HG03196 (cell line): ENCODE data around the gene NUP50.

Experiments used
- ATAC-seq: cut with Tn5 transposase; IDR thresholded peaks from one replicate; pipeline ENCODE4 v1.9.1; 2021; ENCODE audit not compliant: unreplicated experiment

NUP50 gene

GRCh38 chr22:45227645-45228400, 64.1 kb downstream of the NUP50 start:
- no peak for ATAC-seq

GRCh38 chr22:45228401-45228754, 64.7 kb downstream of the NUP50 start:
- no peak for ATAC-seq

GRCh38 chr22:45229181-45229580, 65.5 kb downstream of the NUP50 start:
- no peak for ATAC-seq

- ATAC-seq = no peak
These were observed 66.4 kb downstream of the NUP50 start for GRCh38 chr22:45230026-45230721.

- no peak for ATAC-seq
These were observed 67.6 kb downstream of the NUP50 start for GRCh38 chr22:45231293-45231692.

GRCh38 chr22:45233386-45233785, 69.7 kb downstream of the NUP50 start:
- ATAC-seq = no peak

GRCh38 chr22:45233827-45234226, 70.1 kb downstream of the NUP50 start:
- ATAC-seq = no peak

- peak; percentile 63 for ATAC-seq
These were observed 71.5 kb downstream of the NUP50 start for GRCh38 chr22:45235101-45235777.

GRCh38 chr22:45235851-45236342, 72.2 kb downstream of the NUP50 start:
- peak; percentile 4 for ATAC-seq

- ATAC-seq = no peak
These were observed 73.6 kb downstream of the NUP50 start for GRCh38 chr22:45237065-45237990.
